Naive B cell (primary cell): ENCODE results near the gene HMHB1. TPM values are rescaled to one million over a fixed set of nuclear protein-coding genes. Genes with fewer than 3 reads are reported as not detected.

Experiments
- ATAC-seq, 2 donors: fragments of 150-1000 bp; cut with Tn5 transposase; 2 replicates each; pipeline ENCODE4 v1.10.0; 2021; ENCODE audit warnings: low read depth in 2 of 2, mild to moderate bottlenecking in 2 of 2, moderate library complexity in 2 of 2
- DNase-seq: peaks from one replicate; pipeline ENCODE4 v3.0.0; 2022
- H3K27ac Mint-ChIP-seq, 6 donors: one replicate each; pipeline ENCODE4 v1.8.0; 2020 to 2022; ENCODE audit warnings: mild to moderate bottlenecking in 6 of 6, mixed read lengths in 6 of 6, moderate library complexity in 5 of 6, inconsistent platforms in 2 of 6
- H3K27me3 Mint-ChIP-seq, 3 donors: one replicate each; pipeline ENCODE4 v1.8.0; 2021 to 2022; ENCODE audit warnings: mixed read lengths in 3 of 3, mild to moderate bottlenecking in 1 of 3
- H3K36me3 Mint-ChIP-seq, 2 donors: one replicate each; pipeline ENCODE4 v1.8.0; 2020 to 2022; ENCODE audit warnings: mixed read lengths in 2 of 2, inconsistent platforms in 1 of 2, mild to moderate bottlenecking in 1 of 2
- H3K4me1 Mint-ChIP-seq, 3 donors: one replicate each; pipeline ENCODE4 v1.8.0; 2020 to 2022; ENCODE audit warnings: mixed read lengths in 3 of 3, inconsistent platforms in 1 of 3, mild to moderate bottlenecking in 1 of 3, moderate library complexity in 1 of 3
- H3K4me3 Mint-ChIP-seq, 8 donors: one replicate each; pipeline ENCODE4 v1.8.0; 2020 to 2022; ENCODE audit warnings: mild to moderate bottlenecking in 8 of 8, mixed read lengths in 8 of 8, moderate library complexity in 8 of 8, inconsistent platforms in 2 of 8
- H3K9me3 Mint-ChIP-seq, 7 donors: one replicate each; pipeline ENCODE4 v1.8.0; 2020 to 2022; ENCODE audit warnings: mixed read lengths in 7 of 7, mild to moderate bottlenecking in 5 of 7, inconsistent platforms in 2 of 7, moderate library complexity in 1 of 7
- polyA plus RNA-seq, 6 donors: library from polyadenylated mRNA; unstranded; fragments of 300-500 nt; fragmentation: Illumina TruSeq; gene quantifications; one replicate each; pipeline ENCODE4 v1.2.3, GENCODE V29; 2021; ENCODE audit warnings: low read depth in 6 of 6

The HMHB1 gene
- polyA plus RNA-seq, 6 donors from 2014 or later: 70.0 TPM; not detected in 5

DNA sequence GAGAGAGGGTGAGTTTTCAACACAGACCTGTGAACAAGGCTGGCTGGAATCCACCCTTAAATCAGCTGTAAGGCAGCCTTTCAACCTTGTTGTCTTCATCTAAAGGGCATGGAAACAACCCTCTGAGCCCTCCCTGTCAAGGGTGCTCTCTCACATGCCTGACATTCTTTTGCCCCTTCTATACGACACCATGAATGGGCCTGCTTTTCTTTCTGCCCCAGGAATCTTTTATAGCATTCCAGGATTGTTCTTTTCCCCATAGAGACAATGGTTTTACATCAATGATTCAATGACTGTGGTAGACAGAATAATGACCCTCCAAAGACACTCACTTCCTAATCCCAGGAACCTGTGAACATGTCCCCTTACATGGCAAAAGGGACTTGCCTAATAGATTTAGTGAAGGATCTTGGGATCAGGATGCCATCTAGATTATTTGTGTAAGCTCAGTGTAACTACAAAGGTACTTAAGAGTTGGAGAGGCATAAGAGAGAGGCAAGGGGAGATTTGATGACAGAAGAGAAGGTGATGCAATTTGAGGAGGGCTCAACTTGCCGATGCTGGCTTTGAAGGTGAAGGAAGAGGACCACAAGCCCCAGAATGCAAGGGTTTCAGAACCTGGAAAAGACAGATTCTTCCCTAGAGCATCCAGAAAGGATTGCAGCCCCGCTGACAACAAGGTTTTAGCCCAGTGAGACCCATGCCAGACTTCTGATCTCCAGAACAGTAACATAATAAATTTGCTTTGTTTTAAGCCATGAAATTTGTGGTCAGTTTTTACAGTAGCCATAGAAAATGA, 29.2 kb upstream of the HMHB1 start:
- H3K4me1 Mint-ChIP-seq: peaks cover 3 to 13% (median 9%) of the 10 kb centered on the region in 3 donors
- no peak overlapping the region for H3K27ac Mint-ChIP-seq
- H3K4me3 Mint-ChIP-seq: no peak overlapping the region
- H3K27me3 Mint-ChIP-seq: no peaks in the 10 kb centered on the region
- no peak for ATAC-seq
- no peaks in the 10 kb centered on the region for H3K36me3 Mint-ChIP-seq
- H3K9me3 Mint-ChIP-seq: peaks cover 0 to 9% (median 2%) of the 10 kb centered on the region in 7 donors
- DNase-seq: no peak

- no peak for ATAC-seq
- no peaks in the 10 kb centered on the region for H3K27me3 Mint-ChIP-seq
- peaks cover 0 to 5% (median 0%) of the 10 kb centered on the region in 7 donors for H3K9me3 Mint-ChIP-seq
- H3K27ac Mint-ChIP-seq: no peak overlapping the region
- H3K36me3 Mint-ChIP-seq: no peaks in the 10 kb centered on the region
- peaks cover 18 to 25% (median 20%) of the 10 kb centered on the region in 3 donors for H3K4me1 Mint-ChIP-seq
- DNase-seq: no peak
- no peak overlapping the region for H3K4me3 Mint-ChIP-seq
Observed at GRCh38 chr5:143788401-143788800, 23.6 kb upstream of the HMHB1 start.

DNA sequence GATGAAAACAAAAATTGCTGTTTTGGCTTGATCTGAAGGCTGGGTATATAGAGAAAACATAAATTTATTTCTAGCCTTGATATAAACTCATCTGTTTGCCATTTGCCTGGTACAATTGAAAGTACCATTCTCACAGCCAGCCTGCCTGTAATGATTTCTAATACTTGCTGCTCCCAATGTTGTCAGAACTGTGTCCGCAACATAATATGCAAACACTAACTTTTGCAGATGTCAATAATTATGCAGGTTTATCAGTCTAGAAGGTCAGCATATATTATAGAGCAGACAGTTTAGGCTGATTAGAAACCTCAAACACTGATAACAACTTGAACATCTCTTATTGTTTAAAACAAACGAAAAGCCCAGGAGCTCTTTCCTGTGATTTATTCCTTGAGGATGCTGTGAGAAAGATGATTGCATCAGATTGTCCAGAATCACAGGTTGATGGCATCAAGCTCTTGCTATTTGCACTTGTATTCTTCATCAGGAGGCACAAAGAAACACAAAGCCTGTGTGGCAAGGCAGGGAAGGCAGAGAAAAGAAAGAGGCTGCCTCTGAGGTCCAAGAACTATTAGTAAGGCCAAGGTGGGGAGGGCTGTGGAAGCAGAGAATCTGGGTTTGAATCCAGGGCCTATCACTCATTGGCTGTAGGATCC, 21.4 kb upstream of the HMHB1 start:
- no peak for DNase-seq
- H3K4me1 Mint-ChIP-seq: peaks cover 18 to 28% (median 25%) of the 10 kb centered on the region in 3 donors
- H3K4me3 Mint-ChIP-seq: peak overlapping the region in 2 of 8 donors; percentile 50 to 54
- H3K27ac Mint-ChIP-seq: peak overlapping the region in 1 of 6 donors; percentile 32
- H3K36me3 Mint-ChIP-seq: no peaks in the 10 kb centered on the region
- ATAC-seq: no peak
- no peaks in the 10 kb centered on the region for H3K9me3 Mint-ChIP-seq
- H3K27me3 Mint-ChIP-seq: no peaks in the 10 kb centered on the region

- Mint-ChIP-seq H3K4me1 (peaks cover 12 to 33% (median 27%) of the 10 kb centered on the region in 3 donors), H3K27ac (peak overlapping the region; percentile 82 to 99 (median 93)), H3K36me3 (no peaks in the 10 kb centered on the region), H3K9me3 (no peaks in the 10 kb centered on the region), H3K27me3 (no peaks in the 10 kb centered on the region), H3K4me3 (peak overlapping the region; percentile 74 to 95 (median 90))
- DNase-seq (peak; percentile 33), ATAC-seq (peak; percentile 64 to 65)
Observed at GRCh38 chr5:143791848-143792731, 19.9 kb upstream of the HMHB1 start.

- peaks cover 16 to 33% (median 27%) of the 10 kb centered on the region in 3 donors for H3K4me1 Mint-ChIP-seq
- H3K36me3 Mint-ChIP-seq: no peaks in the 10 kb centered on the region
- ATAC-seq (no peak), DNase-seq (no peak)
- H3K27me3 Mint-ChIP-seq: no peaks in the 10 kb centered on the region
- H3K27ac Mint-ChIP-seq: peak overlapping the region in 4 of 6 donors; percentile 88 to 97 (median 93)
- no peaks in the 10 kb centered on the region for H3K9me3 Mint-ChIP-seq
- H3K4me3 Mint-ChIP-seq: peak overlapping the region in 4 of 8 donors; percentile 59 to 95 (median 80)
Observed at GRCh38 chr5:143793249-143793648, 18.7 kb upstream of the HMHB1 start.

DNA sequence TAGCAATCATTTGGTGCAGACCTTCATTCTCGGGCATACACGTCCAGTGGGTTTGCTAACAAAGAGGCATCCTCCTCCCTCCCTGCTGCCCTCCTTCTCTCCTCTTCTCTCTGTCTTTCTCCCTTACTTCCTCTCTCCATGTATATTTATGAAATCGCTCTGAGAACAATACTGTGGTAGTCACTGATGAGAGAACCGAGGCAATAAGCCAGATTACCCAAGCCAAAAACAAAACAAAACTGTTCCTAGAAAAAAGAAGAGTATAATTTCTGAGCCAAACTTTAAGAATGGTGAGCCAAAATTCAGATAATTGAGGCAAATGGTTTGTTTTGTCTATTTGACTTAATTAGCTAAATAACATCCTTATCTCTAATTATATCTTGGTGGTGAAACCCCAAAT, 15.8 kb upstream of the HMHB1 start:
- H3K36me3 Mint-ChIP-seq: no peaks in the 10 kb centered on the region
- peaks cover 40 to 56% (median 52%) of the 10 kb centered on the region in 3 donors for H3K4me1 Mint-ChIP-seq
- no peak overlapping the region for H3K27ac Mint-ChIP-seq
- no peaks in the 10 kb centered on the region for H3K27me3 Mint-ChIP-seq
- ATAC-seq: no peak
- DNase-seq: no peak
- no peak overlapping the region for H3K4me3 Mint-ChIP-seq
- H3K9me3 Mint-ChIP-seq: no peaks in the 10 kb centered on the region

GRCh38 chr5:143796753-143797152, 15.2 kb upstream of the HMHB1 start:
- H3K27me3 Mint-ChIP-seq: no peaks in the 10 kb centered on the region
- H3K9me3 Mint-ChIP-seq: no peaks in the 10 kb centered on the region
- peaks cover 46 to 61% (median 55%) of the 10 kb centered on the region in 3 donors for H3K4me1 Mint-ChIP-seq
- H3K36me3 Mint-ChIP-seq: no peaks in the 10 kb centered on the region
- ATAC-seq: peak; percentile 71 to 75
- H3K27ac Mint-ChIP-seq: peak overlapping the region in 3 of 6 donors; percentile 53 to 75 (median 65)
- peak overlapping the region in 2 of 8 donors; percentile 15 to 59 for H3K4me3 Mint-ChIP-seq
- DNase-seq: peak; percentile 15

DNA sequence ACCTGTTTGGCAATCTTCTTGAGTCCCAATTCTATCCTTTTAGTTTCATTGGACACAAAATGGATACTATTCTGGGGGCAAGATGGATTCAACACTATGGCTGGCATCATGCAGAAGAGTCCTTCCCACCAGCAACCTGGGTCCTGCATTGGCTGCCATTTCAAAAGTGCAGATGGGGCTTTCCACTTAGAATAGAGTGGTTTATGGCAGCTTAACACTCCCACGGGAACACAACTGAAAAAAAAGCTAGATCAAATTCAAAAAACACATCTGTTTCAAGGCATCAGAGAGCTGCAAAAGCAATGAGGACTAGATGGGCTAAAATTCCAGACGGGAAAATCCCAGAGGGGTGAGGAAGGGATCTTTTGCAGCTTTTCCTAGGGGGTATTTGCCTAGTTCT, 11.2 kb upstream of the HMHB1 start:
- peaks cover 40 to 44% (median 42%) of the 10 kb centered on the region in 3 donors for H3K4me1 Mint-ChIP-seq
- DNase-seq (no peak), ATAC-seq (no peak)
- H3K9me3 Mint-ChIP-seq: no peaks in the 10 kb centered on the region
- no peaks in the 10 kb centered on the region for H3K36me3 Mint-ChIP-seq
- H3K27me3 Mint-ChIP-seq: no peaks in the 10 kb centered on the region
- H3K4me3 Mint-ChIP-seq: peak overlapping the region in 7 of 8 donors; percentile 7 to 74 (median 68)
- peak overlapping the region in 4 of 6 donors; percentile 12 to 60 (median 36) for H3K27ac Mint-ChIP-seq

DNA sequence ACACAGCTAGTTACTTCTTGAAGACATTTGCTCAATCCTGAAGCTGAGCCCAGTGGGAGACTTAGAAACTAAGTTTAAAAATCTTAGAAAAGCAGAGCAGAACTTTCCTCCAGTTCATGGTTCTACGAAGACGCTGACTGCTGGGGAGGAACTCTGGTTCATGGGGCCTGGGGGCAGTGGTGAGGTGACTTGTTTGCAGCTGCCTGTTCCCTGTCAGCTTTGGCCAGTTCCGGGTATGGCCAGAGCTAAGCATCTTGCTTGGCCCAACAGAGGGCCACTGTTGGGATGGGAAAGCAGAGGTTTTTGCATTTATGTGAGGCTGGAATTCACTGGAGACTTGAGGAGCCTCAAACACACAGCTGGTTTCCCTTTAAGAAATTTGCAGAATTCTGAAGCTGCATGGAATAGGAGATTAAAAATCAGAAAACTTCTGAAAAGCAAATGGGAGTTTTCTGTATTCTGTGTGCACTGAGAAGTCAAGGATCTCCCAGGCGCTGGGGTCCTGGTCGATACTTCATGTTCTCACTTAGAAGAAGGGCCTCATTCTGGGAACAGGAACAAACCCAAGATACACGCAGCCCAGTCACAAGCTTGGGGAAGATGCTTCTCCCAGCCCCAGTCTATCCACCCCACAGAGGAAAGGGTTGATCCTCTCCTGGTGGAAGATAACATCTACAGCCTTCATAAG, 10.6 kb upstream of the HMHB1 start:
- Mint-ChIP-seq H3K4me1 (peaks cover 38 to 47% (median 41%) of the 10 kb centered on the region in 3 donors), H3K27me3 (no peaks in the 10 kb centered on the region), H3K36me3 (no peaks in the 10 kb centered on the region), H3K4me3 (peak overlapping the region in 7 of 8 donors; percentile 4 to 74 (median 68)), H3K27ac (peak overlapping the region in 3 of 6 donors; percentile 9 to 60 (median 12)), H3K9me3 (no peaks in the 10 kb centered on the region)
- ATAC-seq (peak; percentile 19 to 45), DNase-seq (no peak)

DNA sequence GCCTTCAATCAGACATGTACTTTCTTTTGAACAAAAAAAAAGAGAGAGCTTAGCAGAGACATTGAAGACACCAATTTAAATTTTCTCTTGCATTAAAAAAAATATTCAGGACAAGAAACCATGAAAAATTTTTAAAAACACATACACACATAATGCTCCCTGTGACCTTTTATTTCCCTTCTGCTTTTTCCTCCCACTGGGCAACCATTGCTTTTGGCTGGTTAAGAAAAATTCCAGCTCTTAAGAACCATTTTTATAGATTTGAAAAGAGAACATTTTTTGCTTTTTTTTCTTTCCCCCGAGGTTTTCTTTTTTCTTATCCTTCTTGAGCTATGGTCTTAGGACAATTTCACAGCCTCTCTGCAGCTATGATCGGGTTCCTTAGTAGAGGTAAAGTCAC, 6.1 kb upstream of the HMHB1 start:
- H3K4me1 Mint-ChIP-seq: peaks cover 11 to 22% (median 21%) of the 10 kb centered on the region in 3 donors
- H3K9me3 Mint-ChIP-seq: no peaks in the 10 kb centered on the region
- peak overlapping the region in 1 of 6 donors; percentile 5 for H3K27ac Mint-ChIP-seq
- H3K36me3 Mint-ChIP-seq: no peaks in the 10 kb centered on the region
- DNase-seq: no peak
- no peaks in the 10 kb centered on the region for H3K27me3 Mint-ChIP-seq
- ATAC-seq: no peak
- peak overlapping the region in 1 of 8 donors; percentile 56 for H3K4me3 Mint-ChIP-seq

GRCh38 chr5:143806579-143806978, 5.4 kb upstream of the HMHB1 start:
- Mint-ChIP-seq H3K27me3 (peaks cover 0 to 1% (median 0%) of the 10 kb centered on the region in 3 donors), H3K36me3 (no peaks in the 10 kb centered on the region), H3K4me1 (peaks cover 9 to 17% (median 14%) of the 10 kb centered on the region in 3 donors), H3K27ac (no peak overlapping the region), H3K9me3 (no peaks in the 10 kb centered on the region), H3K4me3 (peak overlapping the region in 1 of 8 donors; percentile 34)
- DNase-seq (no peak), ATAC-seq (peak in 1 of 2 donors; percentile 23)

- Mint-ChIP-seq H3K4me3 (no peak overlapping the region), H3K4me1 (peaks cover 13 to 22% (median 17%) of the 10 kb centered on the region in 3 donors), H3K27ac (peak overlapping the region in 1 of 6 donors; percentile 82), H3K9me3 (no peaks in the 10 kb centered on the region), H3K36me3 (no peaks in the 10 kb centered on the region), H3K27me3 (peaks cover 0 to 7% (median 0%) of the 10 kb centered on the region in 3 donors)
- ATAC-seq: no peak
- DNase-seq: no peak
Observed at GRCh38 chr5:143807401-143807800, 4.6 kb upstream of the HMHB1 start.
